HTERT RPE-1 (cell line): ENCODE data around the gene PLEKHN1.
"Not testable (repeated sequence)": the region's sequence is repeated elsewhere in the genome, so short reads cannot be mapped to it uniquely, and the experiment has no call there.

Experiments
- in situ Hi-C: fragments of 300-500 bp; cut with MboI; formaldehyde crosslinking; loops from 4 replicates; pipeline ENCODE4 v1.14.3; 2020; ENCODE audit warnings: low sequenced_read_pairs

The PLEKHN1 gene

GRCh38 chr1:942411-942821 lies 23.9 kb upstream of the PLEKHN1 start:
- in situ Hi-C loops = no loop called here

DNA sequence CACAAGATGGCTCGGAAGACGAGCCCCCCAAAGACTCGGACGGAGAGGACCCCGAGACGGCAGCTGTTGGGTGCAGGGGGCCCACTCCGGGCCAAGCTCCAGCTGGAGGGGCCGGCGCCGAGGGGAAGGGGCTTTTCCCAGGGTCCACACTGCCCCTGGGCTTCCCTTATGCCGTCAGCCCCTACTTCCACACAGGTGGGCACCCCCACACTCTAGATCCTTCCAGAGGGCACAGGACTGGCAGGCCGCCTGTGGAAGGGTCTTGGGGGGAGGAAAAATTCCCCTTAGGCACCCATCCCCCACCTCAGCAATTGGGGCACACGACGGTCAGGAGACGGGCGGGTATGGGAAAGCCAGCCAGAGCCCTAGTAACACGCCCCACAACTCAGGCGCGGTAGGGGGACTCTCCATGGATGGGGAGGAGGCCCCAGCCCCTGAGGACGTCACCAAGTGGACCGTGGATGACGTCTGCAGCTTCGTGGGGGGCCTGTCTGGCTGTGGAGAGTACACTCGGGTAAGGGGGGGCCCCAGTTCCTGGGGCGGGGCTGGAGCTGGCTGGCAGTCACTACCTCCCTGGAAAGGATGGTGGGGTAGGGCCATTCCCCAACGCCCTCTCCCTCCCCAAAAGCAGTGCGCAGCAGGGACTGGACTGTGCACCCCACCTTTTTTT lies 23.3 kb upstream of the PLEKHN1 start:
- in situ Hi-C loops = no loop called here

DNA sequence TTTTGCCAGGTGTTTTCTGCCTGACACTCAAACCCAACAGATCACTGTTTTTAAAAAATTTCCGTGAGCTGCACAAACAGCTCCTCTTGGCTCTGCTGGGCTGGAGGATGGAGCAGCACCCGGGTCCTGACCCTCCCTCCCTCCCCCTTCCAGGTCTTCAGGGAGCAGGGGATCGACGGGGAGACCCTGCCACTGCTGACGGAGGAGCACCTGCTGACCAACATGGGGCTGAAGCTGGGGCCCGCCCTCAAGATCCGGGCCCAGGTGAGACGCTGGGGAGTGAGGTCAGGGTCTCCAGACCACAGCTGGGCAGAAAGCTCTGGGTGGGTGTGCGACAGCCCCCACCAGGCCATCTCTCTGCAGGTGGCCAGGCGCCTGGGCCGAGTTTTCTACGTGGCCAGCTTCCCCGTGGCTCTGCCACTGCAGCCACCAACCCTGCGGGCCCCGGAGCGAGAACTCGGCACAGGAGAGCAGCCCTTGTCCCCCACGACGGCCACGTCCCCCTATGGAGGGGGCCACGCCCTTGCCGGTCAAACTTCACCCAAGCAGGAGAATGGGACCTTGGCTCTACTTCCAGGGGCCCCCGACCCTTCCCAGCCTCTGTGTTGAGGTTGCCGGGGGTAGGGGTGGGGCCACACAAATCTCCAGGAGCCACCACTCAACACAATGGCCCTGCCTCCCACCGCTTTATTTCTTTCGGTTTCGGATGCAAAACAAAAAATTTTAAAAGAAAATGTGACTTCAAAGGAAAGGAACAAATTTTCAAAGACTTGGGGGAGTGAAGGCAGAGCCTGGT lies 22.5 kb upstream of the PLEKHN1 start:
- in situ Hi-C loops = no loop called here

GRCh38 chr1:944341-945325 lies 21.6 kb upstream of the PLEKHN1 start:
- in situ Hi-C loops = no loop called here

- in situ Hi-C loops = no loop called here
These were observed 20.4 kb upstream of the PLEKHN1 start for GRCh38 chr1:945688-946556.

DNA sequence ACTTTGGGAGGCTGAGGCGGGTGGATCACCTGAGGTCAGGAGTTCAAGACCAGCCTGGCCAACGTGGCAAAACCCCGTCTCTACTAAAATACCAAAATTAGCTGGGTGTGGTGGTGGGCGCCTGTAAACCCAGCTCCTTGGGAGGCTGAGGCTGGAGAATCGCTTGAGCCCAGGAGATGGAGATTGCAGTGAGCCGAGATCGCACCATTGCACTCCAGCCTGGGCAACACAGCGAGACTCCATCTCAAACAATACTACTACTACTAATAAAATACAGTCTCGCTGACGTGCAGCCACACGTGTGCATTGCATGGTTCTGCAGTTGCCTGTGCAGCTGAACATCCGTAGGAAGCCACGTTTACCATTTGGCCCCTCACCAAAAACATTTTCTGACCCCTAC lies 19.5 kb upstream of the PLEKHN1 start:
- in situ Hi-C loops = not testable (repeated sequence)

- in situ Hi-C loops = no loop called here
These were observed 18.3 kb upstream of the PLEKHN1 start for GRCh38 chr1:947958-948357.

GRCh38 chr1:950268-950667 lies 16.0 kb upstream of the PLEKHN1 start:
- in situ Hi-C loops = no loop called here

GRCh38 chr1:950881-951280 lies 15.4 kb upstream of the PLEKHN1 start:
- in situ Hi-C loops = no loop called here

DNA sequence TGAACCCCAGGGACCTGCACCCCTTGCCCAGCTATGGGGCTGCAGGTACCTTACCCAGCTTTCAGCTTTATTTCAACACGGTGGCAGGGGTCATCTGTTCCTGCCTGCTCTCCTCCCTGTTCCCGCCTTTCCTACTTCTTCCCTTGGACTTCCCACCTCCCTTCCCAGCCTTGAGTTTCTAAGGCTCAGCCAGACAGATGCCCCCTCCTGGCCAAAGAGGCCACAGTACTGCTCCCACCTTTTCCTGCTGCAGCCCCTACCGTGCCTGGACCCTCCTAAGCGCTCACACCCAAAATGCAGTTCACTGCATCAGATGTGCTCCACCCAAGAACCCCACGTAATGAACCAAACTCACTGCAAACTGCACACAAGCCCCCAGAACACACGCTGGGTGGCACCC lies 14.9 kb upstream of the PLEKHN1 start:
- in situ Hi-C loops = no loop called here

GRCh38 chr1:952201-952600 lies 14.1 kb upstream of the PLEKHN1 start:
- in situ Hi-C loops = no loop called here

DNA sequence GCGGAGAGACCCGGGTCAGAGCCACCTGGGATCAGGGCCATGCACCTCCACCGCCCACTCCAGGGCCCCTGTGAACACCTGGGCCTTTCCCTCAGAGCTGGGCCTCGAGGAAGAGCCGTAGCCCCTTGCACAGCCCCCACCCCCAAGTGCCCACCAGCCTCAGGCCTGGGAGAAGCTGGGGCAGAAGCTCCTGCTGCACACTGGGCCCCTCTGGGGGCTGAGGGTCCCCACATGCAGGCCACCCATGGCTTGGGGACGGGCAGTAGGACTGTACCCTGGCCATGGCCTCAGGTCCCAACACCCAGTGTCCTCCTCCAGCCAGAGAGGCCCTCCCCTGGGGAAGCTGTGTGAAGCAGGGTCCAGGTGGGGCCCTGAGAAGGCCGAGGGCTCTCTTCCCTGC lies 13.7 kb upstream of the PLEKHN1 start:
- in situ Hi-C loops = no loop called here

GRCh38 chr1:953524-954320 lies 12.6 kb upstream of the PLEKHN1 start:
- in situ Hi-C loops = no loop called here

DNA sequence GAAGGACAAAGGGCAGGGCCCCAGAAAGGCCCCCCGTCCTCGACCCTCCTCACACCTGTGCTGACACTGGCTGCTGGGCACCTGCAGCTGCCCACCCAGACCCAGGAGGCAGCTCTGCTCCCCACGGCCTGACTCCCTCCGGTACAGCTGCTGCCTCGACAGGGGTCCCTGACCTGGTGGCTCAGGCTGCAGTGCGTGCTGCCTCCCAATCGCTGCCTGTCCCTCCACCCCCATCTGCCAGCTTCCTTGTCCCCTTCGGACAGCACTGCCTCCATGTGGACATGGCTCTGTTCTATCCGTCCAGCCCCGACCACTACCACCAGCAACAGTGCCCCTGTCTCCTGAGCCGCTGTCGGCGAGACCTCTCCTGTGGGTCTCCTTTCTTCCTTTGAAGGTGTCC lies 11.4 kb upstream of the PLEKHN1 start:
- in situ Hi-C loops = no loop called here

DNA sequence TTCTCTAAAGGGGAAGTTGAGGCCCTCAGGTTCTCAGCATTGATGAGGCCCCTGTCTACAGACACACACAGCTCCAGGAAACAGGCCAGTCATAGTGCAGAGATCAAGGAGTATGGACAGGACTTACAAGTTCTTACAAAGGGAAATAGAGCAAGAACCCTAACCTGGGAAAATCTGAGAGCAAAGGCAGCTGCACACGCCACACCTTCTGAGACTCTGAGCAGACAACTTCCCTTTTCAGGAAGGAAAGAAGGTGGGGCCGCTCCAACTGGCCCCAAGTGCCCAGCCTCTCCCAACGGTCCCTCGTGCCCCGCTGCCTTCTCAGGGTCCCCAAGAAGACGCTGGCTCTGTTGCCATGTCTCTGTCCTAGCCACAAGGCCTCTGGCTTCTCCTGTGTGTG lies 10.8 kb upstream of the PLEKHN1 start:
- in situ Hi-C loops = no loop called here

GRCh38 chr1:956636-957035 lies 9.6 kb upstream of the PLEKHN1 start:
- in situ Hi-C loops = no loop called here

GRCh38 chr1:958823-959730 lies 7.2 kb upstream of the PLEKHN1 start, which contains the start of gene NOC2L:
Gene NOC2L (minus strand): TSS chr1:959256. CDS start chr1:959240, 16 bp downstream.
- in situ Hi-C loops = no loop called here

- in situ Hi-C loops = no loop called here
These were observed 6.4 kb upstream of the PLEKHN1 start for GRCh38 chr1:959731-960362.
